OCI-LY3 (cell line): ENCODE data around the gene TMPRSS12.

Experiments used
- H2AFZ ChIP-seq: fragments of 200-600, 300-600 bp; shearing (Covaris generic); 2 replicates; pipeline ENCODE4 v1.6.0; 2014; ENCODE audit warnings: antibody characterized with exemption, low read depth, low read length
- H3K27ac ChIP-seq: fragments of 200-600, 300-600 bp; sonication (generic); 2 replicates; pipeline ENCODE4 v1.5.1; 2014; ENCODE audit warnings: mild to moderate bottlenecking, low read length, moderate library complexity, mixed read lengths
- H3K27me3 ChIP-seq: fragments of 200-600, 300-600 bp; sonication (generic); 2 replicates; pipeline ENCODE4 v1.6.1; 2014; ENCODE audit warnings: low read depth, low read length, mixed read lengths
- H3K36me3 ChIP-seq: fragments of 200-600, 300-600 bp; sonication (generic); replicated peaks from 2 replicates; pipeline ENCODE3; 2014; ENCODE audit warnings: low read depth, low read length, mixed read lengths
- H3K4me1 ChIP-seq: fragments of 300-600, 200-600 bp; sonication (generic); 2 replicates; pipeline ENCODE4 v1.6.1; 2014; ENCODE audit warnings: low read length, mixed read lengths
- H3K4me2 ChIP-seq: fragments of 200-600, 300-600 bp; sonication (generic); 2 replicates; pipeline ENCODE4 v1.6.1; 2014; ENCODE audit warnings: low read length, mixed read lengths
- H3K4me3 ChIP-seq: fragments of 300-600, 200-600 bp; sonication (generic); 2 replicates; pipeline ENCODE4 v1.5.1; 2014; ENCODE audit warnings: antibody characterized with exemption, mild to moderate bottlenecking, low read length, moderate library complexity
- H3K79me2 ChIP-seq: fragments of 300-600, 200-600 bp; shearing (Covaris generic); 2 replicates; pipeline ENCODE4 v1.6.1; 2014; ENCODE audit warnings: mild to moderate bottlenecking, low read length, mixed read lengths
- H3K9ac ChIP-seq: fragments of 300-600, 200-600 bp; shearing (Covaris generic); 2 replicates; pipeline ENCODE4 v1.6.0; 2014; ENCODE audit warnings: mild to moderate bottlenecking, low read length, moderate library complexity
- H3K9me3 ChIP-seq: fragments of 200-600, 300-600 bp; shearing (Covaris generic); 2 replicates; pipeline ENCODE4 v1.6.1; 2014; ENCODE audit warnings: low read length, mixed read lengths; ENCODE audit not compliant: insufficient read depth
- H4K20me1 ChIP-seq: fragments of 200-600, 300-600 bp; sonication (generic); 2 replicates; pipeline ENCODE4 v1.6.1; 2016; ENCODE audit warnings: low read length, mixed read lengths; ENCODE audit not compliant: insufficient read depth
- CTCF ChIP-seq: fragments of 200-600, 300-600 bp; sonication (generic); IDR thresholded peaks from 2 replicates; pipeline ENCODE4 v1.5.1; 2014; ENCODE audit warnings: antibody characterized with exemption, low read length, low read depth
- EZH2phosphoT487 ChIP-seq: fragments of 200-600 bp; shearing (Covaris generic); IDR thresholded peaks from 2 replicates; pipeline ENCODE4 v1.6.1; 2018; ENCODE audit warnings: antibody characterized with exemption, mixed run types, low read depth

The TMPRSS12 gene

GRCh38 chr12:50839042-50839441 lies 3.7 kb upstream of the TMPRSS12 start:
- no peak for TF ChIP-seq CTCF
- Histone ChIP-seq H3K4me2 (no peak overlapping the region), H3K36me3 (no peaks in the 10 kb centered on the region), H3K27ac (no peak overlapping the region), H4K20me1 (no peaks in the 10 kb centered on the region), H3K27me3 (no peaks in the 10 kb centered on the region), H3K4me3 (no peak overlapping the region), H3K79me2 (no peaks in the 10 kb centered on the region), H3K9ac (no peak overlapping the region), H3K4me1 (no peaks in the 10 kb centered on the region), H2AFZ (no peak overlapping the region), H3K9me3 (0 out of 2 replicates have a peak, but pooled peaks cover under 1% of the 10 kb centered on the region)

- H3K36me3 ChIP-seq = no peaks in the 10 kb centered on the region
- H3K79me2 ChIP-seq = no peaks in the 10 kb centered on the region
- no peak overlapping the region for H3K9ac ChIP-seq
- no peaks in the 10 kb centered on the region for H4K20me1 ChIP-seq
- no peak overlapping the region for H3K4me3 ChIP-seq
- no peaks in the 10 kb centered on the region for H3K27me3 ChIP-seq
- no peaks in the 10 kb centered on the region for H3K9me3 ChIP-seq
- no peaks in the 10 kb centered on the region for H3K4me1 ChIP-seq
- no peak overlapping the region for H2AFZ ChIP-seq
- no peak overlapping the region for H3K27ac ChIP-seq
- no peak for TF ChIP-seq CTCF
- TF ChIP-seq EZH2phosphoT487 = no peak
- no peak overlapping the region for H3K4me2 ChIP-seq
Observed at GRCh38 chr12:50840809-50841487, 1.8 kb upstream of the TMPRSS12 start.

GRCh38 chr12:50841716-50842531 lies 802 bp upstream of the TMPRSS12 start:
- no peak overlapping the region for H2AFZ ChIP-seq

More at GRCh38 chr12:50841716-50842531, 802 bp upstream of the TMPRSS12 start:
- no peak overlapping the region for H3K4me2 ChIP-seq
- no peak overlapping the region for H3K4me3 ChIP-seq
- no peaks in the 10 kb centered on the region for H3K36me3 ChIP-seq
- H3K9ac ChIP-seq = no peak overlapping the region
- no peak for TF ChIP-seq CTCF
- TF ChIP-seq EZH2phosphoT487 = no peak
- H3K4me1 ChIP-seq = no peaks in the 10 kb centered on the region
- H3K27me3 ChIP-seq = no peaks in the 10 kb centered on the region
- H3K9me3 ChIP-seq = no peaks in the 10 kb centered on the region
- H4K20me1 ChIP-seq = no peaks in the 10 kb centered on the region
- H3K79me2 ChIP-seq = no peaks in the 10 kb centered on the region
- no peak overlapping the region for H3K27ac ChIP-seq
